Right lobe of liver (tissue), 4 donors: ENCODE results near the gene SGSH.

Experiments used
- POLR2A ChIP-seq: fragments of 450-650 bp; IDR thresholded peaks from one replicate; pipeline ENCODE4 v1.6.1; 2017; ENCODE audit warnings: antibody characterized with exemption, mild to moderate bottlenecking
- TF ChIP-seq, protein P1 (sequence below), 4 donors: fragments of 200-600 bp in 3 of 4; fragments of 450-650 bp in 1 of 4; IDR thresholded peaks; one replicate each; pipeline versions ENCODE4 v1.5.1 to v1.8.0; 2016 to 2022; ENCODE audit warnings: antibody characterized with exemption in 4 of 4, mild to moderate bottlenecking in 2 of 4
- donor health status: DM: no; HTN: no; CAD: no.
- donor health status: DM: no; HTN: no; CAD: no.
- donor health status: DM: no; HTN: yes; CAD: no.

DNA sequence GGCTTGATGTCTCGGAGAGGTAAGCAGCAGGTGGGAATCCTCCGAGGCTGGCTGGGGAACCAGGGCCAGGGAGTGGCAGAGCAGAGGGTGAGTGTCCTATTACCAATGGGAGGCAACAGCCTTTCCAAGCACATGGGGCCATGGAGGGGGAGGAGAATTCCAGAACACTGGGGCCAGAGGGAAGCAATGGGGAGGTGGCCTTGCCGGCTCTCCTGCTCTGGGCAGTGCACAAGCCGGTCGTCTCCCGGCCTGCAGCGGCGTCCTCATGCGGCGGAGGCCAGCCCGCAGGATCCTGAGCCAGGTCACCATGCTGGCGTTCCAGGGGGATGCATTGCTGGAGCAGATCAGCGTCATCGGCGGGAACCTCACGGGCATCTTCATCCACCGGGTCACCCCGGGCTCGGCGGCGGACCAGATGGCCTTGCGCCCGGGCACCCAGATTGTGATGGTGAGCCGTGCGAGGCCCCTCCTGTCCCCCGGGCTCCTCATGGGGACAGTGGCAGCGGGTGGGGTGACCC is 21.9 kb downstream of the SGSH start:
- TF ChIP-seq, protein P1, sequence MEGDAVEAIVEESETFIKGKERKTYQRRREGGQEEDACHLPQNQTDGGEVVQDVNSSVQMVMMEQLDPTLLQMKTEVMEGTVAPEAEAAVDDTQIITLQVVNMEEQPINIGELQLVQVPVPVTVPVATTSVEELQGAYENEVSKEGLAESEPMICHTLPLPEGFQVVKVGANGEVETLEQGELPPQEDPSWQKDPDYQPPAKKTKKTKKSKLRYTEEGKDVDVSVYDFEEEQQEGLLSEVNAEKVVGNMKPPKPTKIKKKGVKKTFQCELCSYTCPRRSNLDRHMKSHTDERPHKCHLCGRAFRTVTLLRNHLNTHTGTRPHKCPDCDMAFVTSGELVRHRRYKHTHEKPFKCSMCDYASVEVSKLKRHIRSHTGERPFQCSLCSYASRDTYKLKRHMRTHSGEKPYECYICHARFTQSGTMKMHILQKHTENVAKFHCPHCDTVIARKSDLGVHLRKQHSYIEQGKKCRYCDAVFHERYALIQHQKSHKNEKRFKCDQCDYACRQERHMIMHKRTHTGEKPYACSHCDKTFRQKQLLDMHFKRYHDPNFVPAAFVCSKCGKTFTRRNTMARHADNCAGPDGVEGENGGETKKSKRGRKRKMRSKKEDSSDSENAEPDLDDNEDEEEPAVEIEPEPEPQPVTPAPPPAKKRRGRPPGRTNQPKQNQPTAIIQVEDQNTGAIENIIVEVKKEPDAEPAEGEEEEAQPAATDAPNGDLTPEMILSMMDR (IDR thresholded peaks at IDR 0.05): no peak
- TF ChIP-seq POLR2A: no peak
